CD4-positive, alpha-beta T cell treated with Interleukin-6 at 100 ng/mL for 8 hours (primary cell): ENCODE results near the gene SLC9A3.
"Not testable (repeated sequence)": the region's sequence is repeated elsewhere in the genome, so short reads cannot be mapped to it uniquely, and the experiment has no call there.

ENCODE experiments used
- DNase-seq: peaks from one replicate; pipeline ENCODE4 v3.0.0-alpha.2; 2020; ENCODE audit warnings: mixed read lengths, low spot score

Gene SLC9A3

DNA sequence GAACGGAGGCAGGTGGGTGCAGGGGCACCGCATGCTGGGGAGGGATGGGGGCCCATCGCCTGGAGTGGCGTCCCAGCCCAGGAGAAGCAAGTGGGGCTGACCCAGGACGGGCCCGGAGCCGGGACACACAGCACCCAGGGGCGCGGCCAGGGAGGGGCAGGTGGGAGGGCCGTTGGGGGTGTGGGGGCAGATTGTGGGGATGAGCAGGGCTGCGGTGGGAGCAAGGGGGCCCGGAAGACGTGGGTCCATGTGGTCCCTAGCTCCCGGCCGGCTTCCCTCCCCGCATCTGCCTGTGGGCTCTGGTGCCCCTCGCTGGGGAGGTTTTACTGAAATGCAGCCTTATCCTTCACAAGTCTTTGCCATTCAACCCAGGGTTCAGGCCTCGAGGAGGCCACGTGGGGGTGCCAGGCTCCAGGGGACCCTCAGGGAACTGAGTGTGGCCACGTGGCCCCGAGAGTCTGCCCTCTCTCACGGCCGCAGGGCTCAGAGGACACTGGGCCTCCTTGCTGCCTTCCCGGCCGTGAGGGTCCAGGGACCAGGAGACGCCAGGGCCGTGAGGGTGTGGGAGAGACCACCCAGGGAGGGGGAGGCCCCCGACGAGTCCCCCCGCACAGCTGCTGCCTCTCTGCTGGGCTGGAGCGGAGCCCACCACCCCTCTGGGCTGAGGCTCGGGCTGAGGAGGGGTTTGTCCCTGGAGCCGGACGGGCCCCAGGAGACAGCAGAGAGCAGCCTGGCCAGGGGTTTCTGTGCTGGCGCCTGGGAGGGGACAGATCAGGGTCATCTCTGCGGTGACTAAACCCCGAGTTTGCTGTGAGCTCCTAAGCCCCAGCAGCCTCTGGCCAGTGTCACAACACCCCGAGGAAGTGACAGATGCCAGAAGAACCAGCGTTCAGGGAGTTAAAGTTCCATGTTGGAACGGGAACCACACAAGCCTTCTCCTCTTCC is 35.2 kb downstream of the SLC9A3 start:
- DNase-seq, result no peak

DNA sequence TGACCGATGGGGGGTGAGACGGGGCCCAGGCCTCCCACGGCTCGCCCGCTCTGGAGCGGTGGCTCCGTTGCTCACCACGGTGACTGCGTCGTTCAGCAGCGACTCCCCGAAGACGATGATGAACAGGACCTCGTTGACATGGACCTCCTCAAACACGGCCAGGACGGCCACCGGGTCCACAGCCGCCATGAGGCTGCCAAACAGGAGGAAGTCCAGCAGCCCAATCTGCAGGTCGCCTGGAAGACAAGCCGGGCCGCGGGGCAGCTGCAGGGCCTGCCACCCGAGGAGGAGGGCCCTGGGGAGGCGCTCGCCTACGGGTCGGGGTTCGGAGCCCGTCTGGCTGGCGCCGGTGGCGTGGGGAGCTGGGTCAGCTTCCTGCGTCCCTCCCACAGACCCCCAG is 36.0 kb downstream of the SLC9A3 start:
- no peak for DNase-seq

DNA sequence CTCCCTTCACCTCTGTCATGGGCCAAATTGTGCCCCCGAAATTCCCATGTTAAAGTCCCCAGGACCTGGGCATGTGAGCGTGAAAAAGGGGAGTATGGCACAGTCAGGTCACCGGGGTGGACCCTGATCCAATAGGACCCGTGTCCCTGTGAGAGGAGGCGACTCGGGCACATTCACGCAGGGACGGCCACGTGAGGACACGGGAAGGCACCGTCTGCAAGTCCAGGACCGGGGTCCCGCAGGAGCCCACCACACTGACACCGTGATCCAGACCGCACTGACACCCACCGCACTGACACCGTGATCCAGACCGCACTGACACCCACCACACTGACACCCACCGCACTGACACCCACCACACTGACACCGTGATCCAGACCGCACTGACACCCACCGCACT is 37.7 kb downstream of the SLC9A3 start:
- not testable (repeated sequence) for DNase-seq

DNA sequence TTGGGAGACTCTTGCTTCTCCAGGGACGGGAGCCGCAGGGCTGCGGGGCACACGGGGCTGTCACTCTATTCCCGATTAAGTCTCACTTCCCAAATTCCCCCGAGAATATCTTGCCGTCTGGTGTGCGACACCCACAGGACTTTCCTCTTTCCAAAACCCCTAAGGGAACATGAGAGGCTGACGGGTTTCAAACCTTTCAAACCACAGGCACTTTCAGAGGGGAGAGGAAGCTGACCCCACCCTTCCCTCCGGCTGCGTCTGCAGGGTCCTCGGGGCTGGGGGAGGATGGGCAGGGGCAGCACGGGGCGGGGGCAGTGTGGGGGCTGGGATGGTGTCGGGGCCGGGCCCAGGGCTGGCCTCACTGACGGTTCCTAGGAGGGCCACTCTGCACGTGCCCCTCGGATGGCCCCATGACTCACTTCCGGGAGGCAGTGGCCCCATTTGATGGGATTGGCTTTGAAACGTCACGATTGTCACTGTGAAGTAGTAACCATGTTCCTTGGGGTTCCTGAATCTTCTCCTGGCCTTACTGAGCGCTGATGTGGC is 38.2 kb downstream of the SLC9A3 start:
- no peak for DNase-seq

DNA sequence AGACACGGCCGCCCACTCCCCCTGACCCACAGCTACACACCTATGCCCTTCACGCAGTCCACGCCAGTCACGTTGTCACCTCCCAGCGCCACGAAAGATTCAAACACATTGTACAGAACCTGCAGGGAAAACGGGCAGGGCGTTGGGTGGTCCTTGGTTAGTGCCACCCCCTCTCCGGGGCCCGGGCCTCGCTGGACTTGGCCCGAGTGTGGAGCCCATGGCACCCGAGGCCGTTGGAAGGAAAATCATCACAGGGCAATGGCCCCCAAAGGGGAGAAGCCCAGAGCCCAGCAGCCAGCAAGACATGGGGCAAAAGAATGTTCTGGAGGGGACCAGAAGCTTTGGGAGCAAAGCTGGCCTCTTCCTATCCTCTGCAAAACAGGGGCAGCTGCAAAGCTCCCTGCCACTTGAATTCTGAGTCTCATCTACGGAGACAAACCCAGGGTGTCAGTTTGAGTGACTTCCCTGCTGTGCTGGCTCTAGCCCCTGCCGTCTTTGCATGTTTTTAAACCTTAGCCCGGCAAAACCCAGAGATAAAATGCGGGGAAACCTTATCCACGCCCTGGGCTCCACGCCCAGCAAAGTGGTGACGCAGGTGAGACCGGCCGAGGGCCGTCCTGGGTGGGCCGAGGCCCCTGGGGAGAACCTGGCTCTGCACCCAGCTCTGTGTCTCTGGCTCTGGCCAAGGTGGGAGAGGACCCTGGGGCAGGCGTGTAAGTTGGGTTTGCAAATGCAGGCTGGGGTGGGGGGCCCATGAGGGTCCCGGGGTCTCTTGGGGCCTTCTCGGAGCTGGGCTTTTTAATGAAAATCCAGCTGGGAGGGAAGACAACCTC is 38.9 kb downstream of the SLC9A3 start:
- DNase-seq, result no peak

DNA sequence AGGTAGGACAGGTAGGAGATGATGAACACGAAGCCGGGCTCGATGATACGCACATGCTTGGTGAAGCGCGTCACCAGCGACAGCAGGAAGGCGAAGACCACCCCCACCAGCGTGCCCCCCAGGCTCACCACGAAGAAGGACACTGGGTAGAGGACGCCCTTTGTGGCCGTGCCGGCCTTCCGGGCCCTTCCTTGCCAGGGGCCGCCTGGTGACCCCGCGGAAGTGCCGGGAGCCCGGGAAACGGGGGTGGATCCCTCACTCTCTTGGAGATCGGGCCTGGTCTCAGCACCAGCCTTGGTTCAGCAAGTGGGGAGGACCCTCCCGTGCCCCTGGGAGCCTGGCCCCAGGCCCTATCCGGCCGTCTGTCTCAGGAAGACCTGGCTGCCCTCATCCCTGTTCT is 39.7 kb downstream of the SLC9A3 start:
- DNase-seq, result no peak

DNA sequence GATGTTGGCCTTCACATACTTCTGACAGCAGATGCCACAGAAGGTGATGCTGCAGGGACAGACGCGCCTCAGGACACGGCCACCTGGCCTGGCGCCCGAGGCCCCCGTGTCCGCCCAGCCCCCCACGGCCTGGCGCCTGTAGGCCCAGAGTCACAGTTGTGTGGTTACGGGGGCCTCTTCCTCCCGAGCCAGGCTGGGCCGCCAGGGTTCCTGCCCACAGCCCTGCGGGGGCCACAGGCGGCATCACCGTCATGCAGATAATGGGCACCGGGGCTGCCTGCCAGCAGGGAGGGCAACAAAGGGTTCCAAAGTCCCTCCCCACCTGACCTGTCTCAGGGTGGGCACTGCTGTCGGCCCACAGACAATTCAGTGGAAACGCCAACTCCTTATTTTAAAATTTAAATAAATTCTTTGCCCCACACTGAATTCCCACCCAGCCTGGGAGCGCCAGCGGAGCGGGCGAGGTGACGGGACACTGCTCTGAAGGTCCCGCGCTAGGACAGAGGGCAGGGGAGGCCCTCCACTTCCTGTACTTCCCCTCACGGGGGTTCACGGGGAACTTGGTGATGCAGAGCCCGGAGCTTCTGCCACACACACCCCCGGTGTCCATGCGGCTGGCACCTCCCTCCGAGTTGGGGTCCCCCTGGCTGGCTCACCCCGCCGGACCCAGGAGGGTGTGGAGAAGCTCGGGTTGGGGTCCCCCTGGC is 40.7 kb downstream of the SLC9A3 start:
- no peak for DNase-seq

DNA sequence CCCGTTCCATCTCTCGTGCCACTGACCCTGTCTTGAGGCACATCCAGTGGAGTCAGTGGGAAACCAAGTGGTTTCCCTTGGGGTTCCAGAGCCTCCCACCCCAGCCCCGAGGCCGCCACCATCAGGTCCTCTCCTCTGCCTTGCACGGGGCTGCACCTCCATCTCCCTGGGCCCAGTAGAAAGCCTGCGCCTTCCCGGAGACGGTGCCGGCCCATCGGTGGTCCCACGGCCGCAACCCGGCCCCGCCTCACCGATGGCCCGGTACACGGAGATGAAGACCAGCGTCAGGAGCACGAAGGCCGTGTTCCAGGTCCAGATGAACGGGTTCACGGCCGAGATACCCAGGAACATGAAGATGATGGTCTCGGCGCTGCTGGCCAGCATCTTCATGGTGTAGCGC is 41.2 kb downstream of the SLC9A3 start:
- DNase-seq, result no peak

DNA sequence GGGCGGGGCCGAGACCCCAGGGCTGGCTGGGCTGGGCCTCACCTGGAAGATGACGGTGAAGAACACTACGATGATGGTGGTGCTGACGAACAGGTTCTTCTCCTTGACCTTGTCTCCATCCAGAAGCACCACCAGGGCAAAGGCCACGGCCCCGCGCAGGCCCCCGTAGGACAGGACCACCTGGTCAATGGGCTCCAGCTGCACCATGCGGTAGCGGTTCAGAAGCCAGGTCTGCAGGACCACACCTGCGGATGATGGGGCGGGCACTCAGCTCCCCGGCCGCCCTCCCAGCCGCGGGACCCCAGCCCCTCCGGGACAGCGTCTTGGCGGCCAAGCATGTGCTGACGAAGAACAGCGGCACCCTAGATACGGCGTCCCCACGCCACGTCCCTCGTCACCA is 41.7 kb downstream of the SLC9A3 start:
- DNase-seq, result no peak

DNA sequence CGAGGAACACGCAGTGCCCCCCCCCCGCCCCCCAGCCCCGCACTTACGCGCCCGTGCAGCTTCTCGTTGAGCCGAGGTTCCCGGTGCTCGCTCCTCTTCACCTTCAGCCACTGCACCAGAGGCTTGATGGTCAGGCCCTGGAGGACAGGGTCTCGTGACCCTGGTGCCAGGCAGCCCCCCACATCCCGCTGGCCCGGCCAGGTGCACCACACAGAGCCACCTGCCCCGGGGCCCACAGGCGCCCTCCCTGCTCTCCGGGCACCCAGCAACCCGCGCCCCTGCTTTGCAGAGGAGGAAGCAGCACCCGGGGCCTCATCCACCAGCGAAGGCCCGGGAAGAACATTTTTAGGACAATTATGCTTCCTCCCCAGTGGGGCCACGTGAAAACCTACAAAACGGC is 42.2 kb downstream of the SLC9A3 start:
- no peak for DNase-seq

DNA sequence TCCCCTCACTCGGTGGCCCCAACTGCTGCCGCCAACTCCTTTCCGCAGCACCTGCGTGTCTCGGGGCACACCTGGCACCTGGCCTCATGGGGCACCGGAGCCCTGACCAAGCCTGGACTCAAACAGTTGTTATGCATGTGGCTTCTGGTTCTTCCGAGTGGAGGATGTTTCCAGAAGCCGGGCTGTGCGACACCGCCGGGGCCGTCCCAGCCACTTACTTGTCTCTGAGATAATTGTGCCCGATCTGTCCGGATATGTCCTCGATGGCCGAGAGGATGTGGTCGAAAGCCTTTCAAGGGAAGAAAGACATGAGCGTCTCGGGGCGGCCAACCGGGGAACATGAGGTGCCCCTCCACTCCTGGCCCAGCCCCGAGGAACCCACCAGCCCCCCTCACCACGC is 42.9 kb downstream of the SLC9A3 start:
- DNase-seq, result no peak

DNA sequence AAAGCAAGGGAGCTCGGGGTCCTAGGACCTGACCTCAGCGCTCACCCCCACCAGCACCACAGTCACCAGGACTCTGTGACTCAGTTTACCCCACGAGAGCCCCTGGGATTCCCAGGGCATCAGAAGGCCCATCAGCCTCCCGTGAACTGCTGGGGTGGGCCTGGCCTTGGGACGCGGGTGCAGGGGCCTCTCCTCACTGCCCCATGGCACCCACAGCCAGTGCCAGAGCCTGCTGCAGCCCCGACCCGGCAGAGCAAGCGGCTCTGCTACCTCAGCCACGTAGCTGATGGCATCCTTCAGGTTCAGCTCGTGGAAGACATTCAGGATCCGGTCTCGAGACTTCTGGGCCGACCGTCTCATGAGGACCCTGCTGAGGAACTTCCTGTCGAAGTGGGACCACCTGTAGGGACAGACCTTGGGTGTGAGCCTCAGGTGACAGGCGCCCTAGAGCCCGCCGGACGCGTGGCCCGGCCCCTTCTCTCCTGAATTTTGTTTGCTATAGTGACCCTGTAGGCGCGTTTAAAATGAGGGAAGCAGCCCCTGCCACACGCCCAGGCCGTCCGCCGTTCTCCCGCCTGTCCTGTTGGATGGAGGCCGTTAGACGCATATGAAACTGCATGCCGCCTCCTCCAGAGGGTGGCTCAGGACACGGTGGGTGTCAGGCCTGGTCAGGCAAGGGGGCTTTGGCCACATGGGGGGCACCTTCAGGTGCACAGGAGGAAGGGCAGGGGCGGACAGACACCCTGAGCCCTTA is 44.5 kb downstream of the SLC9A3 start:
- no peak for DNase-seq

DNA sequence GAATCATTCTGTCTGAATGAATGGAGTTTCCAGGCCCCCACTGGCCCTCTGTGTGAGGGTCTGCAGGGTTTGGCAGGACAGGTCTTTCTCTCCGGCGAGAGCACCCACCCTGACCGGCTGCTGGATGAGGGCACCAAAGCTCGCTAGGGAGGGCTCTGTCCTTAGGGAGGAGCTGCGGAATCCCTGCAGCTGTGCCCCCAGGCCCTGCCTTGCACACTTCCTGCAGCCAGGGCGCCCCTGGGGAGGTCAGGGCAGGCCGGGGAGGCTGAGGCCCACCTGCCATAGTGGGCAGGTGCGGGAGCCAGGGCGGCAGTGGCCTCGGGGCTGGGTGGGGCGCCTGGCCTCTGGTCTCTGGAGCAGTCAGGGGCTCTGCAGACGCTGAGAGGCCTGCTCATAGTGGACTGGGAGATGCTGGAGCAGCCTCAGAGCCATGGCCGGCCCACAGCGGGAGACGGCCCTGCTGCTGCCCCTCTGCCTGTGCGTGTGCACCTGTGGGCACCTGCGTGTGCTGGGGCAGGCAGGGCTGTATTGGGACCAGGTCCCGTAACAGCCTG is 45.2 kb downstream of the SLC9A3 start:
- no peak for DNase-seq

DNA sequence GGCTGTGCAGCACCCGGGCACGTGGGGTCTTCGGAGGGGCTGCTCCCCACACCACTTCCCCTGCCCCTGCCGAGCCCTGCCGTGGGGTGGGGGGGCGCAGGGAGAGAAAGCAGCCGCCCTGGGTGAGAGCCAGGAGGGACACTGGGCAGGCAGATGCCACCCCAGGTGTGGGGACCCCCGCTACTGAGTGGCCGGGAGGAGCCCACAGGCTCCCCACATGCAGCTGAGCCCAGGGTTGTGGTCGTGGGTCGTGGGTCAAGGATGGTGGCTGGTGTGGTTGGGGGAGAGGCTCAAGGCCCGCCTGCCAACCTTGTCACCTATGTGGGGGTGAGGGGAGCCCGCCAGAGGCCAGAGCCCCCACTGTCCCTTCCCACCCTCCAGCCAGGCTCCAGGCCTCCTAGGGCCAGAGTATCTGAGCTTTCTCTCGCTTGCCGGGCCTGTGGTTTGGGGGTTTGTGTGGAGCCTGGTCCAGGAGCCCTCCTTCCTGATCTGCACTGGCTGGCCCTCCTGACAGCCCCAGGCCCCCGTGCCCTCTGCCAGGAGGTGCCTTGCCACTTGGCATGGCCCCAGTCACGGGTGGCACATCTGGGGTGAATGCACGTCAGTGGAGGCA is 45.8 kb downstream of the SLC9A3 start:
- DNase-seq, result no peak

DNA sequence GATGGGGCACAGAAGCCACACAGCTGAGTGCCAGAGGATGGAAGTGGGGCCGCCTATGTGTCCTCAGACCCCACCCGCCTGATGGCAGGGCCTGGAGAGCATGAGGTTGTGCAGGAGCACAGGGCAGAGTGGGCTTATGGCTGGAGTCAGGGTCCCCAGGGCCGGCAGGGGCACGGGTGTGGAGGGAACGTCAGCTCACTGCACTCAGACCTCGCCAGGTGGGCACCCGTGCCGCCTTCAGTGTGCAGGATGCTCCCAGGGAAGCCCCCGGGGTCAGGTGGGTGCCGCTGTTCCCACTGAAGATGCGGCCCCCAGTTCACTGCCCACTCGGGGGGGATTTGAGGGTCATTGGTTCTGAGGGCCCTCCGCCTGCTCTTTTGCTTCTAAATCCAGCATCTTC is 46.4 kb downstream of the SLC9A3 start:
- no peak for DNase-seq

DNA sequence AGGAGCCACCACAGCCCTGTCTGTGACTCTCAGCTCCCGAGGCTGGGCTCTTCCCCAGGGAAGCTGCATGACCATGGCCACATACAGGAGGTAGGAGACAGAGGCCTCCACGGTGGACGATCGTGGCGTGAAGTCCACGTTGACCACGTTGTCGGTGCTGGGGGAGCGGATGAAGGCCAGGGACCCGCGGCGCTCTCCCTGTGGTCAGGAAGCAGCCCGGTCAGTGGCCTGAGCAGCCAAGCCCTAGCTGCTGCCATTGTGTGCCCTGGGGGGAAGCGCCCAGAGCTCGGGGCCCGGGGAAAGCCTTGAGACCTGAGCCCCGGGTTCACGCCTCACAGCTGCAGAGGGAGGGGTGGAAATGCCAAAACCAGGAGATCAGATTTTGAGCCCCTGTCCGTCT is 47.0 kb downstream of the SLC9A3 start:
- DNase-seq, result no peak

DNA sequence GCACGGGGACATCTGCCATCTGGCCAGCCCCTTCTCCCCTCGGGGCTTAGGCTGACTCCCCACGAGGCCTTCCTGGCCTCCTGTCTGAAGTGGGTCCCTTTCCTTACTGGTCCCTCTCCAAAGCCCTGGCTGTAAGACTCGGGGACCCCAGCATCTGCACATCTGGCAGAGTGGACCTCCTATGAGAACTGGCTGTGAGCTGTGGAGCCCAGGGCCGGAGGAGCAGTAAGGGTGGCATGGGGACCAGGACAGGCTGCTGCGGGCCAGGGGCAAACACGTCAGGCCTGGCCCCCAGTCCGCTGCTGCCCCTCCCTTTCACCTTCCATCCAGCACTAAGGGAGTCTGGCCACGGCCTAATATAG is 47.5 kb downstream of the SLC9A3 start:
- no peak for DNase-seq

DNA sequence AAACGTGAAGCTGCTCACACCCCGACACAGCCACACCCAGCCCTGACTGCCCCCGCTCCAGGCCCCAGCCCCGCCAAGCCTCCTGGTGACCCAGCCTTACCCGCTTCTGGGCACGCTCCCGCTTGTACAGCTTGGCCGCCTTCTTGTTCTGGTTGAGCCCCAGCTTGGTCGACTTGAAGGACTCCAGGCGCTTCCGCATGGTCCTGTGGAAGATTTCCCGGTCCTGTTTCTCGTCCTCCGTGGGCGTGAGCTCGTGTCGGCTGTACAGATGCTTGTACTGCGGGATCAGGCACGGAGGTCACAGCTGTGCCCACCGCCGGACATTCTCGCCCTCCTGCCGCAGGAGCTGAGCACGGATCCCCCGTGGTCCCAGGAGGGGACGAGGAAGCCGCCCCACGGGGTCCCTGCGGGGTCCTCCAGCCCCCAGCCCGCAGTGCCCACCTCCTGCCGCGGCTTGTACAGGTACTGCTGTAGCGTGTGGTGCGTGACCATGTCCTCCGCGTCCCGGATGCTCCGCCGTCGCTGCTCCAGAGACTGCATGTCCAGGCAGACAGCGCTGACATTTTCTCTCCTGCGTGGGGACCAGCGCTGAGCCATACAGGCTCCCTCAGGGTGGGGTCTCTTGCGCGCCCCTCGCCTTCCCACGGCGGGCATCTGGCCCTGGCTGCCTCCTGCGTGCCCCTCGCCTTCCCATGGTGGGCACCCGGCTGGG is 48.0 kb downstream of the SLC9A3 start:
- no peak for DNase-seq

DNA sequence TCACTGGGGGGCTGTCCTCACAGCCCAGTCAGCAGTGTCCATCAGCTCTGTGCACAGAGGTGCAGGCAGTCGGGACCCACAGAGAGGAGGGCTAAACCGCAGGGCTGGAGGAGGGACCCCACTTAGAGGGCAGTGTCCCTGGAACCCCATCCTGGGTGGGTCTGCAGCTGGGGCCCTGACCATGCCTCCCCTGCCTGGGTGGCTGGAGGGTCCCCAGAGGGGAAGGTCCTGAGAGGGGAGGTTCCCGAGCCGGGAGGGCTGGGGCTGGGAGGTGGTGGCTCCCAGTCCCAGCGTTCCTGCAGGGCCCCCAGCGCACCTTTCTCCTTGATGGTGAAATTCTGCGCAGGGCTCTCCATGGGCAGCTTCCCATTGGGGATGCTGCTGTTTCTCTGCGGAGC is 48.5 kb downstream of the SLC9A3 start:
- no peak for DNase-seq
